AG08396 (cell line): ENCODE data around the gene FDXACB1.
A peak's percentile ranks its signal among the peaks of the same experiment; 100 is the strongest.

ENCODE experiments used
- DNase-seq: peaks from one replicate; pipeline ENCODE4 v3.0.0; 2012; ENCODE audit warnings: low spot score, mixed read lengths

Gene FDXACB1

GRCh38 chr11:111878849-111879636, at the start of gene FDXACB1, which contains the start of gene CFAP68:
FDXACB1 (minus strand) TSS chr11:111879165; CDS start chr11:111879132, 33 bp downstream.
CFAP68 (plus strand) TSS chr11:111879541; CDS start chr11:111879561, 20 bp downstream.
- DNase-seq: peak; percentile 95

GRCh38 chr11:111926505-111927391, 47.8 kb upstream of the FDXACB1 start:
- peak; percentile 97 for DNase-seq

- DNase-seq: no peak
Observed at GRCh38 chr11:111925953-111926352, 47.0 kb upstream of the FDXACB1 start.

- no peak for DNase-seq
Observed at GRCh38 chr11:111923951-111924350, 45.0 kb upstream of the FDXACB1 start.

GRCh38 chr11:111923351-111923788, 44.4 kb upstream of the FDXACB1 start:
- DNase-seq: no peak

- DNase-seq: peak; percentile 58
Observed at GRCh38 chr11:111922803-111923202, 43.8 kb upstream of the FDXACB1 start.

- no peak for DNase-seq
Observed at GRCh38 chr11:111921541-111922230, 42.7 kb upstream of the FDXACB1 start.

- no peak for DNase-seq
Observed at GRCh38 chr11:111920908-111921307, 41.9 kb upstream of the FDXACB1 start.

GRCh38 chr11:111918390-111919256, 39.7 kb upstream of the FDXACB1 start, which contains the start of gene C11orf52:
C11orf52 (plus strand) TSS chr11:111918913; CDS start chr11:111918973, 60 bp downstream.
- DNase-seq: no peak

- DNase-seq: no peak
Observed at GRCh38 chr11:111917788-111918187, 38.8 kb upstream of the FDXACB1 start.

- DNase-seq: no peak
Observed at GRCh38 chr11:111917312-111917711, 38.3 kb upstream of the FDXACB1 start.

- DNase-seq: no peak
Observed at GRCh38 chr11:111916768-111917167, 37.8 kb upstream of the FDXACB1 start.

- DNase-seq: peak; percentile 67
Observed at GRCh38 chr11:111913997-111914396, 35.0 kb upstream of the FDXACB1 start.

GRCh38 chr11:111913031-111913861, 34.3 kb upstream of the FDXACB1 start:
- no peak for DNase-seq

GRCh38 chr11:111912535-111912934, 33.6 kb upstream of the FDXACB1 start, which contains the start of gene HSPB2:
HSPB2 (plus strand) TSS chr11:111912734; CDS start chr11:111912830, 96 bp downstream.
- DNase-seq: no peak

GRCh38 chr11:111911563-111912401, 32.8 kb upstream of the FDXACB1 start, which contains the start of gene CRYAB:
CRYAB (minus strand) TSS chr11:111911770; CDS start chr11:111911724, 46 bp downstream.
- DNase-seq: peak; percentile 81

- DNase-seq: no peak
Observed at GRCh38 chr11:111910676-111911562, 32.0 kb upstream of the FDXACB1 start.

- no peak for DNase-seq
Observed at GRCh38 chr11:111909378-111909777, 30.4 kb upstream of the FDXACB1 start.
